BLaER1 treated with 17β-estradiol and CSF1 and Interleukin-3, amounts not matched to agents 10 nM and 100 nM (cell line): ENCODE data around the gene CEP350.

Experiments used
- H3K27ac ChIP-seq, 11 experiments: shearing (Covaris generic); formaldehyde crosslinking; 2 replicates each; pipeline ENCODE4 v1.8.1; 2022
- H3K27me3 ChIP-seq, 11 experiments: shearing (Covaris generic); formaldehyde crosslinking; 2 replicates each; pipeline ENCODE4 v1.8.1; 2022
- H3K36me3 ChIP-seq, 11 experiments: shearing (Covaris generic); formaldehyde crosslinking; 2 replicates each; pipeline ENCODE4 v1.8.1; 2022
- H3K4me1 ChIP-seq, 10 experiments: shearing (Covaris generic); formaldehyde crosslinking; 2 replicates each; pipeline ENCODE4 v1.8.1; 2022
- H3K4me2 ChIP-seq, 11 experiments: shearing (Covaris generic); formaldehyde crosslinking; 2 replicates each; pipeline ENCODE4 v1.8.1; 2022
- H3K4me3 ChIP-seq, 10 experiments: shearing (Covaris generic); formaldehyde crosslinking; 2 replicates each; pipeline ENCODE4 v1.8.1; 2022
- H3K9ac ChIP-seq, 11 experiments: shearing (Covaris generic); formaldehyde crosslinking; 2 replicates each; pipeline ENCODE4 v1.8.1; 2022
- H3K9me3 ChIP-seq, 11 experiments: shearing (Covaris generic); formaldehyde crosslinking; replicated peaks in 1 of 11; 2 replicates each; pipeline ENCODE4 v1.8.1; 2022
- H4K20me1 ChIP-seq, 11 experiments: shearing (Covaris generic); formaldehyde crosslinking; 2 replicates each; pipeline ENCODE4 v1.8.1; 2022
- Cebpa-rat ChIP-seq, 11 experiments: shearing (Covaris generic); IDR thresholded peaks; 2 replicates each; pipeline ENCODE4 v1.8.1; 2022

The CEP350 gene

DNA sequence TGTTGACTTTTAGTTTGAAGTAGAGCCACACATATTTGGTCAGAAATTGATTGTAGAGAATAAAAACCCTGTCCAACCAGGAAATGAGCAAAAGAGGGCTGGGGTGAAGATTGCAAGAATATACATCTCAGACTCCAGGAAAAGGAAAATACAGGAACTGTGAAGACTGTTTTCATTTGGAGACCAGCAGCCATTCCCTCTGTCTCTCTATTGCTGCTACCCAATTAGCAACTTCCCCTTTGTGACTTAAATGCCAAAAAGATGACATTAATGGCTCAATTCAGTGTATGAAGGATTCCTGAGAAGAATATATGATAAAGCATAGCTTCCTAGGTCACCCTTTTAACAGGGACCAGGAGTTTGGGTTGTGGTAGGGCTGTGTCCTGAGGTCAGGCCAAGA, 31.6 kb upstream of the CEP350 start:
- no peaks in the 10 kb centered on the region for H3K9me3 ChIP-seq
- no peak overlapping the region for H3K9ac ChIP-seq
- peaks cover 0 to 22% (median 0%) of the 10 kb centered on the region in 10 experiments; a peak in 6 of 20 replicates for H3K4me1 ChIP-seq
- no peak for TF ChIP-seq Cebpa-rat (IDR thresholded peaks at IDR 0.05)
- no peak overlapping the region for H3K4me3 ChIP-seq
- no peaks in the 10 kb centered on the region for H3K27me3 ChIP-seq
- peak overlapping the region in 2 of 11 experiments; percentile 18 to 30; a peak in 2 of 22 replicates for H3K4me2 ChIP-seq
- H4K20me1 ChIP-seq, result no peaks in the 10 kb centered on the region
- no peak overlapping the region for H3K27ac ChIP-seq
- H3K36me3 ChIP-seq, result peaks cover 27 to 45% (median 39%) of the 10 kb centered on the region in 11 experiments

DNA sequence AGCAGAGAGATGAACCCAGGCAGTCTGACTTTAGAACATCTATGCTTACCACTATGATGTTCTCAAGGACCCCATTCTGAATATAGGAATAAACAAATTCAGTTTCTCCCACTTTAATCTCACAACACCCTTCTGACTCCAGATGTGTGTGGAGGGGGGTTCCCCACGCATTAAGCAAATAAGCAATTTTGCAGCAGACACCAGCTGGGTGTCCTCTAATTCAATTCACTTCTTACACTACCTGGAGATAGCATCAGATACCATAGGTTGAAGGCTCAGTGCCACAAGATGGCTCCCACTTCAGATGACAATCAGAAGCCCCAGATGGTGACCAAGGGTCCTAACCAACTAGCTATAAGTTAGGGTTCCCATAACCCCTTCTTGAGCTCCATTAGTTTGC, 30.3 kb upstream of the CEP350 start:
- peaks cover 14 to 33% (median 26%) of the 10 kb centered on the region in 11 experiments; a peak in 21 of 22 replicates for H3K36me3 ChIP-seq
- no peak overlapping the region for H3K9ac ChIP-seq
- H3K4me1 ChIP-seq, result peaks cover 0 to 22% (median 0%) of the 10 kb centered on the region in 10 experiments; a peak in 6 of 20 replicates
- no peak overlapping the region for H3K27ac ChIP-seq
- no peak overlapping the region for H3K4me3 ChIP-seq
- no peak for TF ChIP-seq Cebpa-rat (IDR thresholded peaks at IDR 0.05)
- H4K20me1 ChIP-seq, result no peaks in the 10 kb centered on the region
- no peaks in the 10 kb centered on the region for H3K27me3 ChIP-seq
- no peaks in the 10 kb centered on the region for H3K9me3 ChIP-seq
- H3K4me2 ChIP-seq, result no peak overlapping the region

DNA sequence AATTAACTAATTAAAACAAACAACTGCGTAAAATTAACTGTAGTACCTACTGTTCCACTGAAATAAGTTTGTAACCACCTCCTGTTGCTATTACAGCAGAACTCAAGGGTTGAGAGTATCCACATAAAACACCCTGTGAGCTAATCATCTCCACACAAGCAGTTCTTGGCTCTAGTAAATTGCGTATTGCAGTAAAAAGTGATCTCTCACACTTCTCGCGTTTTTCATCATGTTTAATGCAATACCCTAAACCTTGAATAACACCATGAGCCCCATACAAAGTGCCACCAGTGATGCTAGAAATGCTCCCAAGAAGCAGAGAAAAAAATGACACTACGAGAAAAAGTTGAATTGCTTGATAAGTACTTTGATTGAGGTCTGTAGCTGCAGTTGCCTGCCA, 29.3 kb upstream of the CEP350 start:
- Histone ChIP-seq H3K4me1 (peaks cover 0 to 22% (median 0%) of the 10 kb centered on the region in 10 experiments; a peak in 6 of 20 replicates), H3K27me3 (no peaks in the 10 kb centered on the region), H4K20me1 (no peaks in the 10 kb centered on the region), H3K9me3 (no peaks in the 10 kb centered on the region), H3K36me3 (peaks cover 9 to 23% (median 17%) of the 10 kb centered on the region in 11 experiments; a peak in 20 of 22 replicates), H3K4me3 (no peak overlapping the region), H3K4me2 (no peak overlapping the region), H3K9ac (no peak overlapping the region), H3K27ac (no peak overlapping the region)
- TF ChIP-seq Cebpa-rat (IDR thresholded peaks at IDR 0.05), result no peak

DNA sequence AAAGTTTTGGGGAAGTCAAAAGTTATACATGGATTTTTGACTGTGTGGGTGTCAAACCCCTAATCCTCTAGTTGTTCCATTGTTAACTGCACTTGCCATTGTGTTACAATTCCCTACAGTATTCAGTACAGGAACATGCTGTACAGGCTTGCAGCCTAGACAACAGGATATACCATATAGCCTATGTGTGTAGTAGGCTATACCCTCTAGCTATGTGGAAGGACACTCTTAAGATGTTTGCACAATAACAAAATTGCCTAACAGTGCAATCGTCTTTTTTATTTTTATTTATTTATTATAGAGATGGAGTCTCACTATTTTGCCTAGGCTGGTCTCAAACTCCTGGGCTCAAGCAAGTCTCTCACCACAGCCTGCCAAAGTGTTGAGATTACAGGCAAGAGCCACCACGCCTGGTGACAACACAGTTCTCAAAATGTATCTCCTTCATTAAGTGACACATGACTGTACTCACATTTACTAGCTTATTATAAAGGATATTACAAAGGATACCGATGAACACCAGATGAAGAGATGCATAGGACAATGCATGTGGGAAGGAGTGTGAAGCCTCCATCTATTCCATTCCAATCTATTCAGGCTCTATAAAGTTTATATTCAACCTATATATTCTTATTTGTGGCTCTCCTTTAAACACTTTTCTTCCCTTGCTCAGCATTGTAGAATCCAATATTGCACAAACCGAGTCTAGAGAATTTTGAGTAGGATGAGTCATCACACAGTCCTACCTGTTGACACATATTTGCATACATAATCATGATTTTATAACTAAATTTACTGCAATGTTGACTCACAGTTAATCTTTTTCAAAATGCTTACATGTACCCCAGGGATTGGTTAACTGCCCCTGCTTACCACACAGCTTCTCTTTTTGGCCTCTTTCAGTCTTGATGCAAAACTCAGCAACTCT, 28.4 kb upstream of the CEP350 start:
- Histone ChIP-seq H3K9ac (no peak overlapping the region), H3K27me3 (no peaks in the 10 kb centered on the region), H3K4me3 (no peak overlapping the region), H3K4me2 (no peak overlapping the region), H3K36me3 (peaks cover 6 to 15% (median 11%) of the 10 kb centered on the region in 11 experiments; a peak in 13 of 22 replicates), H4K20me1 (no peaks in the 10 kb centered on the region), H3K9me3 (no peaks in the 10 kb centered on the region), H3K27ac (no peak overlapping the region), H3K4me1 (peaks cover 0 to 22% (median 0%) of the 10 kb centered on the region in 10 experiments; a peak in 6 of 20 replicates)
- no peak for TF ChIP-seq Cebpa-rat (IDR thresholded peaks at IDR 0.05)

DNA sequence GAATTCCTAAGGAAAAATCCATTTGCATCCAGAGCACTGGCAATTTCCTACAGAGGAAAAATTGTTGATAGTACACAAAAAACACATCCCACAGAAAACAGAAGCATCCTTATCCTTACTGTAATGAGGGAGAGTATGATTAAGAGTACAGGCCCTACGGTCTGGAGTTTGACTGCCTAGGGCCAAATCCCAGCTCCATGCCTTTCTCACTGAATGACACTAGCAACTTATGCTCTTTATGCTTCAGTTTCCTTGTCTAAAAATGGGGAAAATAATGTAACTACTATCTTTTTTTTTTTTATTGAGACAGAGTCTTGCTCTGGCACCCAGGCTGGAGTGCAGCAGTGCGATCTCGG, 27.8 kb upstream of the CEP350 start:
- Histone ChIP-seq H3K9me3 (no peaks in the 10 kb centered on the region), H3K4me1 (peaks cover 0 to 22% (median 0%) of the 10 kb centered on the region in 10 experiments; a peak in 6 of 20 replicates), H3K27me3 (no peaks in the 10 kb centered on the region), H3K4me3 (no peak overlapping the region), H4K20me1 (no peaks in the 10 kb centered on the region), H3K9ac (no peak overlapping the region), H3K36me3 (peaks cover 0 to 8% (median 5%) of the 10 kb centered on the region in 11 experiments; a peak in 8 of 22 replicates), H3K27ac (no peak overlapping the region), H3K4me2 (no peak overlapping the region)
- TF ChIP-seq Cebpa-rat (IDR thresholded peaks at IDR 0.05), result no peak

DNA sequence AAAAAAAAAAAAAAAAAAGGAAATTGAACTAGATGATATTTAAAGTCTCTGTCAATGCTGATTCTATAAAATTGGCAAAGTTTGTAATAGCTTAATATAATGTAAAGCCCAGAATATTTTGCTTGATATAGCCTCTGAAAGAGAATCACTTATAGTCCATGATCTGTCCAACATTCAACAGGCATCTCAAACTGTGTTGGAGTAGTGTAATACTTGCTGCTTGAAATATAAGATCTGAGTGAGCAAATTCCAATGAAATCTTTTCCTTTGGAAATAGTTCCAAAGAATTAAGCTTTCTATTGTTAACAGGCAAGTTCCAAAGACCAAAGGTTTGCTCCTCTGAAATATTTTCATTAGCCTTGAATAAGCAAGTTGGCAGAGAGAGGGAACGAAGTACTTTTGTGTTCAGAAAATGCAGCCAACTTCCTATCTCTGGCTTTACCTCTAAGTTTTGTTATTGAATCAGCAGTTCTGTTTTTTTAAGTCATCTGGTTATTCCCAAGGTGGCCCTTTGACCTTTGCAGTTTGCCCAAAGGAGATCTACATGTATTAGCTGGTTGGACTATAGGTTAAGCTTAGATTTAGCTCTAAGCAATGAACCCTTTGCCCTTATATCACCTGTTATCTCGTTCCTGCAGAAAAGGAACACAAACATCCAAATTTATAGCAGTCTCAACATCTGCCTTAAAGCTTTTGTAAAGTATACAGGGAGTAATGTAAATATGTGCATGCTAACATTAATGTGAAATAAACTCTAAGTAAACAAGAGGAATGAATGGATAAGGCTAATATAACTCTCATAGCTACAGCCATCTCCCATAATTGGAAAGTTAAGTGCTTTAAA, 24.4 kb upstream of the CEP350 start:
- H3K4me3 ChIP-seq, result no peak overlapping the region
- H3K9ac ChIP-seq, result no peak overlapping the region
- no peak for TF ChIP-seq Cebpa-rat (IDR thresholded peaks at IDR 0.05)
- H3K9me3 ChIP-seq, result no peaks in the 10 kb centered on the region
- H3K27me3 ChIP-seq, result no peaks in the 10 kb centered on the region
- H3K4me2 ChIP-seq, result no peak overlapping the region
- H3K4me1 ChIP-seq, result peaks cover 0 to 7% (median 0%) of the 10 kb centered on the region in 10 experiments; a peak in 1 of 20 replicates
- H4K20me1 ChIP-seq, result no peaks in the 10 kb centered on the region
- H3K27ac ChIP-seq, result no peak overlapping the region
- H3K36me3 ChIP-seq, result no peaks in the 10 kb centered on the region

DNA sequence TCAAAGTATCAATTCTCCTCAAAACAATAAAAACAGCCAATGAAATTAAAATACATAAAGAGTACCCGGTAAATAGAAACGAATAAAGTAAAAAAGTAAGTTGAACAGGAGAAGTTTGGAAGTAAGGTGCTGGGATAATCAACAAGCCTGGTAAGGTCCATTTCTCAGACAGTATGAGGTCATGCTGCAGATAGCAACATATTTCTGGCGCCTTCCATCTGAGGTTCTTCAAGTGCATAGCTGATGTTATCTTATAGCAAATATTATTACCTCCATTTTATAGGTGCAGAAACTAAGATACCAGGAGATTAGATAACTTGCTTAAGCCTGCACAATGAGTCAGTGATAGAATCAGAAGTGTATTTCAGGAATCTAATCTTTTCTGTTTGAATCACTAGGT, 23.7 kb upstream of the CEP350 start:
- no peaks in the 10 kb centered on the region for H3K9me3 ChIP-seq
- no peak for TF ChIP-seq Cebpa-rat (IDR thresholded peaks at IDR 0.05)
- no peaks in the 10 kb centered on the region for H3K27me3 ChIP-seq
- H3K36me3 ChIP-seq, result no peaks in the 10 kb centered on the region
- no peaks in the 10 kb centered on the region for H4K20me1 ChIP-seq
- H3K9ac ChIP-seq, result no peak overlapping the region
- H3K4me2 ChIP-seq, result no peak overlapping the region
- peaks cover 0 to 7% (median 0%) of the 10 kb centered on the region in 10 experiments; a peak in 1 of 20 replicates for H3K4me1 ChIP-seq
- no peak overlapping the region for H3K4me3 ChIP-seq
- H3K27ac ChIP-seq, result no peak overlapping the region

DNA sequence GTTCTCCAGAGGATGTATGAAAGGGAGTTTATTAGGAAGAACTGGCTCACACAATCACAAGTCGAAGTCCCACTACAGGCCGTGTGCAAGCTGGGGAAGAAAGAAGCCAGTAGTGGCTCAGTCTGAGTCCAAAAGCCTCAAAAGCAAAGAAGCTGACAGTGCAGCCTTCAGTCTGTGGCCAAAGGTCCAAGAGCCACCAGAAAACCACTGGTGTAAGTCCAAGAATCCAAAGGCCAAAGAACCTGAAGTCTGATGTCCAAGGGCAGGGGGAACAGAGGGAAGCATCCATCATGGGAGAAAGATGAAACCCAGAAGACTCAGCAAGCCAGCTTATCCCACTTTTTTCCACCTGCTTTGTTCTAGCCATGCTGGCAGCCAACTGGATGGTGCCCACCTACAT, 21.4 kb upstream of the CEP350 start:
- Histone ChIP-seq H3K4me3 (no peak overlapping the region), H3K4me1 (no peaks in the 10 kb centered on the region), H3K27ac (no peak overlapping the region), H4K20me1 (no peaks in the 10 kb centered on the region), H3K9me3 (no peaks in the 10 kb centered on the region), H3K36me3 (no peaks in the 10 kb centered on the region), H3K4me2 (no peak overlapping the region), H3K27me3 (no peaks in the 10 kb centered on the region), H3K9ac (no peak overlapping the region)
- no peak for TF ChIP-seq Cebpa-rat (IDR thresholded peaks at IDR 0.05)

DNA sequence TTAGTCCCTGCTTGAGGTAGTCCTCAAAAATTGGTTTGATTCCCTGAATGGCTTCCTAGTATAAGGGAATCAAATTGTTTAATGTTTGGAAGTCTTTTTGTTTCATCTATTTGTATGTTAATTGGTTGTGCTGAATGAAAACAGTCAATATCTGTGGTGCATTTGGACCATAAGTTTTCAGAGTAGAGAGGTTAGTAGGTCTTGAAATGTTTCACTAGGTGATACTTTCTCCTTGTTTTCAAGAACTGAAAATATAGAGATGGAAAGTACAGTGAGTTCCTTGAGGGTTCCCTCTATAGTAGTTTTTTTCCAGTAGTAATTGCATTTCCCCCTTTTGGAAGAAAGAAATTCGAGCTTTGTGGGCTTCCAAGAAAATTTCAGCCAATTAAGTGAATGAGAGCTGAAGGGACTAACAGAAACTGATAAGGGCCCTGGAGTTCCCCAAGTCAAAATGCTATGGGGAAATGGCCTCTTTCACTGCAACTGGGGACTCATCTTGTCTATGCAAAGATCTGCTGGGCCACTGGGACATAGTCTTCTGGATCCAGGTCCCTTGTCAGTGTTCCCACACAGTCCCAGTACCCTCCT, 18.6 kb upstream of the CEP350 start:
- no peak overlapping the region for H3K27ac ChIP-seq
- H3K36me3 ChIP-seq, result no peaks in the 10 kb centered on the region
- no peaks in the 10 kb centered on the region for H3K4me1 ChIP-seq
- no peak overlapping the region for H3K4me2 ChIP-seq
- no peaks in the 10 kb centered on the region for H3K9me3 ChIP-seq
- no peaks in the 10 kb centered on the region for H4K20me1 ChIP-seq
- H3K4me3 ChIP-seq, result no peak overlapping the region
- no peak overlapping the region for H3K9ac ChIP-seq
- no peaks in the 10 kb centered on the region for H3K27me3 ChIP-seq
- no peak for TF ChIP-seq Cebpa-rat (IDR thresholded peaks at IDR 0.05)
